ENCODE data around the gene MASP2. TPM values are rescaled to one million over a fixed set of nuclear protein-coding genes. Genes with fewer than 3 reads are reported as not detected.
A peak's percentile ranks its signal among the peaks of the same experiment; 100 is the strongest.

The MASP2 gene
- polyA plus RNA-seq, 2 of the 4 experiments (the other 2 are of a cell fraction): 0.08 TPM; not detected in 1

- FAIRE-seq: no peak
- no peak for DNase-seq (ENCODE audit: low read depth in 1 of 2, low spot score in 1 of 2)
- ChIA-PET POLR2A (interaction anchor here (0.6 to 1.0 kb wide), 2 partner anchors 9 to 21 kb away, joined by 3 read pairs; no protein-coding TSS in a partner anchor), CTCF (interaction anchor here (0.6 to 4.8 kb wide), 3 partner anchors 19 to 21 kb away, joined by 3 to 33 read pairs (median 15); no protein-coding TSS in a partner anchor)
- peak overlapping the region; percentile 97 for H3K4me3 ChIP-seq
- TF ChIP-seq MAX (IDR thresholded peaks at IDR 0.05) (peak; percentile 72), PHF8 (IDR thresholded peaks at IDR 0.05; ENCODE audit: borderline replicate concordance, low read depth) (peak; percentile 31; the same call in 1 of the 2 replicates), CTCF (IDR thresholded peaks at IDR 0.05) (no peak), BCL3 (IDR thresholded peaks at IDR 0.05) (no peak)
- peaks cover 9% of the 10 kb centered on the region; the same call in 2 of the 3 replicates for H3K4me1 ChIP-seq
- H3K9me3 ChIP-seq: no peaks in the 10 kb centered on the region
- peak; percentile 14 to 47 for ATAC-seq
- 0% methylated on average over 5 of the region's 72 CpGs for WGBS (ENCODE audit: missing lambda C conversion rate)
- peak overlapping the region; percentile 95 to 100 for H3K27ac ChIP-seq
- peak overlapping the region; percentile 91 for H3K4me2 ChIP-seq
Observed at GRCh38 chr1:11059155-11059967, 12.3 kb upstream of the MASP2 start.

GRCh38 chr1:11058595-11059154, 11.6 kb upstream of the MASP2 start:
- H3K4me3 ChIP-seq: peak overlapping the region; percentile 97
- peak overlapping the region; percentile 91 for H3K4me2 ChIP-seq
- ATAC-seq (no peak), FAIRE-seq (no peak), DNase-seq (ENCODE audit: low read depth in 1 of 2, low spot score in 1 of 2) (no peak)
- CTCF ChIA-PET: interaction anchor here (0.7 to 4.8 kb wide), 4 partner anchors 18 to 584 kb away, joined by 3 to 33 read pairs (median 4); no protein-coding TSS in a partner anchor
- POLR2A ChIA-PET: no interaction called here
- peaks cover 9% of the 10 kb centered on the region; the same call in 2 of the 3 replicates for H3K4me1 ChIP-seq
- no peaks in the 10 kb centered on the region for H3K9me3 ChIP-seq
- TF ChIP-seq CHD2 (IDR thresholded peaks at IDR 0.05; ENCODE audit: low read length, partially characterized antibody) (no peak), JUNB (IDR thresholded peaks at IDR 0.05) (no peak), CBX8 (IDR thresholded peaks at IDR 0.05) (no peak), HOXA7 (CRISPR knock-in tag; IDR thresholded peaks at IDR 0.05) (no peak), FOSB (CRISPR knock-in tag; IDR thresholded peaks at IDR 0.05) (no peak), JUN (IDR thresholded peaks at IDR 0.05) (no peak), MYC (IDR thresholded peaks at IDR 0.05; ENCODE audit: borderline replicate concordance, low read length) (no peak), BCL3 (IDR thresholded peaks at IDR 0.05) (no peak), CEBPB (IDR thresholded peaks at IDR 0.05) (no peak), BHLHE40 (IDR thresholded peaks at IDR 0.05; ENCODE audit: low read depth, low read length) (no peak), HOXB13 (CRISPR knock-in tag; IDR thresholded peaks at IDR 0.05; ENCODE audit: low read depth) (no peak), ESRRA (IDR thresholded peaks at IDR 0.05; ENCODE audit: borderline replicate concordance, low read length) (no peak), MAFK (IDR thresholded peaks at IDR 0.05; ENCODE audit: partially characterized antibody) (no peak)
- H3K27ac ChIP-seq: peak overlapping the region; percentile 95 to 100
- WGBS (ENCODE audit: missing lambda C conversion rate): 46% methylated on average over 12 of the region's 28 CpGs

GRCh38 chr1:11058026-11058425, 11.0 kb upstream of the MASP2 start:
- Histone ChIP-seq H3K4me2 (peak overlapping the region; percentile 91), H3K9me3 (no peaks in the 10 kb centered on the region), H3K4me1 (peaks cover 9% of the 10 kb centered on the region; the same call in 2 of the 3 replicates), H3K4me3 (no peak overlapping the region), H3K27ac (no peak overlapping the region)
- ChIA-PET CTCF (interaction anchor here (0.7 to 4.8 kb wide), 4 partner anchors 19 to 585 kb away, joined by 3 to 33 read pairs (median 4); no protein-coding TSS in a partner anchor), POLR2A (no interaction called here)
- DNase-seq (ENCODE audit: low read depth in 1 of 2, low spot score in 1 of 2): no peak
- no peak for TF ChIP-seq KDM5A (IDR thresholded peaks at IDR 0.05)
- no peak for TF ChIP-seq HOXA7 (CRISPR knock-in tag; IDR thresholded peaks at IDR 0.05)
- no peak for TF ChIP-seq TP53 (CRISPR knock-in tag; IDR thresholded peaks at IDR 0.05)
- no peak for TF ChIP-seq HMGXB4 (CRISPR knock-in tag; IDR thresholded peaks at IDR 0.05; ENCODE audit: borderline replicate concordance)
- no peak for TF ChIP-seq ESRRA (IDR thresholded peaks at IDR 0.05; ENCODE audit: borderline replicate concordance, low read length)
- WGBS (ENCODE audit: missing lambda C conversion rate): 94% methylated on average over 14 of the region's 14 CpGs
- no peak for FAIRE-seq
- ATAC-seq: no peak

All from A549 (cell line).